ENCODE measurements around the gene SPTB.

Gene SPTB

DNA sequence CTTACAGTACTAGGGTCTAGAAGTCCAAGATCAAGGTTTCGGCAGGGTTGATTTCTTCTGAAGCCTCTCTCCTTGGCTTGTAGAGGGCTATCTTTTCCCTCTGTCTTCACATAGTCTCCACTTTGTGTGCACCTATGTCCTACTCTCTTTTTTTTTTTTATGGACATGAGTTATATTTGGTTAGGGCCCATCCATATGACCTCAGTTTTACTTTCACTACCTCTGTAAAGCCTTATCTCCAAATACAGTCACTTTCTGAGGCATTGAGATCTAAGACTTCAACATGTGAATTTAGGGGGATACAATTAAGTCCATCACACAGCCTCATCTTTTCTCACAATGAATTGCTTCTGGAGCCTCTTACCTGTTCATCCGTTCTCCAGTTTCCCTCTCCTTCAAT, 5.9 kb upstream of the SPTB start:
- DNase-seq (ENCODE audit: low spot score) = no peak

DNA sequence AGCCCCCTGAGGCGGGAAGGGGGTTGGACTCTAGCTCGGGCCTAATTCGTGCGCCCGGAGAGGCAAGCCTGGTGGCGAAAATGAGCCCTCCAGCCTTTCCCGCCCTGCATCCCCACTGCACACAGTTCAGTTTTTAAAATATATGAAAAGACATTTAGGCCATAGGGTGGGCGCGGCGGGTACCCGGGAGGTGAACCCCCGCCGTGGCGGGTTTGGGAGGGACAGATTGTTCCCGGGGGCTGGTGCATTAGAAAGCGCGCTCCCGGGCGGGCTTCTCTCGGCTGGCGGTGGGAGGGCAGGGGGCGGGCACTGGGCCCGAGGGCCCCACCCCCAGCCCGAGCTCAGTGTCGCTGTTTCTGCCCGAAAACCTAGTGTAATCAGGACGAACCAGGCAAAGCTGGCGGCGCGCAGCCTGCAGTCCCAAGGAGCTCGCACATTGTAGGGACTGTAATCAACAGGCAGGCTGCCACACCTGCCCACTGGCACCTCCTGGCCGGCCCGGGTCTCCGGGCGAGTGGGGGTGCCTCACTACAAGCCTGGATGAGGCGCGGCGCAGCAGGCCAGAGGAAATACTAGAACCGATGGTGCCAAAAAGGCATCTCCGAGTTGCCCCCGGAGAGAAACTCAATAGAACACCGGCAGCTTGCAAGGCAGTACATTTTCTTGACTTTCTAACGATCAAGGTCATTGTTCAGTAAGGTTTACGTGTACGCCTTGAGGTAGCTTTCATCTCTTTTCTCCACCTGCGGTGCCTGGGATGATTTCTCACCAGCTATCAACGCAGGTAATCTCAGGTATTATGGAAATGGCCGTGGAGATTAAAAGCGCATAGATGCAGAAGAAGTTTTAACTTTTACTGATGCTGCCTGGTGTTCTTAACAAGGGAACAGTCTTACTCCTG, 764 bp upstream of the SPTB start:
- peak; percentile 43 for DNase-seq (ENCODE audit: low spot score)

DNA sequence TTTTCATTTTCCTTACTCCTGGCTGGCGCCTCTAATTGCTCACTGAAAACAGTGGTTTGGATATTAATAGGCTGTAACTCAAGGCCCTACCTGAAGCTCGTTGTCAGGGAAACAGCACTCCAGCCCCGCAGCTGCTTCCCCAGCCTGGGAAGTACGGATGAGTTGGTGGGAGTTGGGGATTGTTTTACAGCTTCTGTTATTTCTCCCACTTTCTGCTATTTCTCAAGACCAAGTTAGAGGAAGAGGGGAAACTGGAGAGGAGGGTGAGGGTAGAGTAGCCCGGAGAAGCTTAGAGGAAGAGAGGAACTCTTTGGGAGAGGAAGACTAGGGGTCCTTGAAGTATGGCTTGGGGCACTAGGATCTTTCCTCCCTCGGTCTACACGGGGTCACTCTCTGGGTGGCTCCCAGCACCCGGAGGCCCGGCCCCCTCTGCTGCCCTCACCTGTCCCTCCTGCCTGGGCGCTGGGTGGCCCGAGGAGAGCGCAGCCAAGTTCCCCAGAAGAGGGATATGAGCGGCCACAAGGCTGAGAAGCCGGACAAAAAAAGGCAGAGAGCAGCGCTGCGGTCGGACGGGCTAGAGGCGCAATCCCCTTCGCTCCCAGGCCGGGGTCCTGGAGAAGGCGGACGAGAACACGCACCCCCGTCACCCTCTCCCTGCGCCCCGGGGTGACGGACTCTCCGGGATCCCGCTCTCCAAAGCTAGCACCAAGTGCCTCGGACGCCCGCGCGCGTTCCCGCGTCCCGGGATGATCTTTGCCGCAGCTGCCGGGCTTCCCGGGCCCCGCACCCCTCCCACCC, 671 bp downstream of the SPTB start:
- no peak for DNase-seq (ENCODE audit: low spot score)

DNA sequence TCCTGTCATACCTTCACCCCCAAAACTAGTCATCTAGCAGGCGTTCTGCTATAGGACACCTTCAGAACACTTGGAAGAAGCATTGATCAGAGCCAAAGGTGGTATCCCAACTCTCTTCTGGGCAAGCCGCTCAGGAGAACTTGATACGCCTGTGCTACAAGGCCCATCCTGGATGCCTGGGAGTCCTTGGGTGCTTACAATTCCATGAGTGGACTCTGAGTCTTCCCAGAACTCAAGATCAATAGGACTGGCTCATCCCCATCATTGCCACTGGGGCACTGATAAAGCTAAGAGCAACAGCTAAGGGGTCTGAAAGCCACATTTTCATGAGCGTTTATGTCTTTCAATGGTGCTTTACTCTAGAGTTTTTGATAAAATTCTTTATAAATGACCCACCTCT, 1.9 kb downstream of the SPTB start:
- no peak for DNase-seq (ENCODE audit: low spot score)

DNA sequence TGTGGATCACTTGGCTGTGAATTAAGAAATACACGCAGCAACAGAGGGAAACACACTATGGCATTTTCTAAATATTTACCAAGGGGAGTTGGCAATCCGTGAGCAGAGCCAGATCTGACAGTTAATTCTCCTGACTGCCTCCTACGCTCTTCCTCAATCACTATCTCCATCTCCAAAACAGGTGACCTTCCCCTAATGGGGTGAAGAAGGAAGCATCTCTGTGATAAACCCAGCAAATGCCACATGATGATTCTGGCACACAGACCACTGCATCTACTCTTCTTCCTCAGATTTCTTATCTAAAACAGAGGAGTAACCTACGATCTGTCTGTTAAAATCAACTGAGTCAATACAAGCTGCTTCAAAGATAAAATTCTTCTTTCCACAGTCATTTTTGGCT, 4.4 kb downstream of the SPTB start:
- DNase-seq (ENCODE audit: low spot score) = no peak

- DNase-seq (ENCODE audit: low spot score) = no peak
These were observed 6.0 kb downstream of the SPTB start for GRCh38 chr14:64873506-64874219.

DNA sequence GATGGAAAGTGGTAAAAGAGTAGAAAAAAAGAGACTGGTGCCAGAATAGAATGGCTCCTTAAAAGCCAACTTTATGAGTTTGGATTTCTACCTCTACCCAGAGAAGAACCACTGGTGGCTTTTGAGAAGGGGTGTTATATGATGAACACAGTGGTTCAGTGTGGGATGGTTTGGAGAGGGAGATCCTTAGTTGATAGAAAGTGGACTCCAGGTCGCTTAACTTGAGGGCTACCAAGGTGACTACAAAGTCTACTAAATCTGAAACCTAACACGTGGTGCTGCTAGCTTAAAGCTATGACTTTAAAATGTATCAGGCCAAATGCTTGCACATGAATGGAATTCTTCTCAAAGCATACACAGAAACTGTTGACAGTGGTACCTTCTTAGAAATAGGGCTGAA, 8.4 kb downstream of the SPTB start:
- no peak for DNase-seq (ENCODE audit: low spot score)

- no peak for DNase-seq (ENCODE audit: low spot score)
These were observed 9.5 kb downstream of the SPTB start for GRCh38 chr14:64870160-64870559.

- no peak for DNase-seq (ENCODE audit: low spot score)
These were observed 10.9 kb downstream of the SPTB start for GRCh38 chr14:64868841-64869240.

DNA sequence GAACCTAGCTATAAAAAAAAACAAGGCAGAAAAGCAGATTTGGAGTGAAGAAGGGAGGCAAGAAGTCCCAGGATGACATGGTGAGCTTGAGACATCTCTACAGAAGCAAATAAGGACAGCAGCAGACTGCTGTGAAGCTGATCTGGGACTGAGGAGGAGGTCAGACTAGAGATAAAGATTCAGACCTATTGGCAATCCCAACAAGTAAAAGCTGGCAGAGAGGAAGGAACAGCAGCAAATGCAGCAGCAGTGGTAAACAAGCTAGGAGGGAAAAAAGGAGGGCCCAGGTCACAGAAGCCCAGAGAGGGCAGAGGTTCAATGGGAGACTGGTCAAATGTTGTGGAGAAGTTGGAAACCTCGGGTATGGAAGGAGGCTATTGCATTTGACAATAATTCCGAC, 11.3 kb downstream of the SPTB start:
- DNase-seq (ENCODE audit: low spot score) = no peak

DNA sequence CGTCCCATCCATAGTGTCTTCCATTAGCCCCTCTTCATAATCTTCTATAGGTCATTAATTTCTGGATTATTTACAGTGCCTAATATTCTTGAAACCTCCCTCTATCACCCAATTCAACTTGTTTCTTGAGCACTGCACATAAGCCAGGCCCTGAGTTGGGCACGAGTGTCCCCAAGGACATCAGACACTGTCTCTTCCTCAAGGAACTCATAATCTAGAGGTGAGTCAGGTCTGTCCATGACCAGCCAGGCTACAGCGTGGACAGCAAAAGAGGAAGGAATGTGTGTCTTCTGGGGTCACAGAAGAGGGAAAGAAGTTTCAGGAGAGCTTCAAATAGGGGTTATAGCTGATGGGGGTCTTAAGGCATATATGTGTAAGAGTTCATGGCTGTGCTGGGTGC, 12.5 kb downstream of the SPTB start:
- no peak for DNase-seq (ENCODE audit: low spot score)

GRCh38 chr14:64865992-64866391, 13.7 kb downstream of the SPTB start:
- DNase-seq (ENCODE audit: low spot score) = no peak

DNA sequence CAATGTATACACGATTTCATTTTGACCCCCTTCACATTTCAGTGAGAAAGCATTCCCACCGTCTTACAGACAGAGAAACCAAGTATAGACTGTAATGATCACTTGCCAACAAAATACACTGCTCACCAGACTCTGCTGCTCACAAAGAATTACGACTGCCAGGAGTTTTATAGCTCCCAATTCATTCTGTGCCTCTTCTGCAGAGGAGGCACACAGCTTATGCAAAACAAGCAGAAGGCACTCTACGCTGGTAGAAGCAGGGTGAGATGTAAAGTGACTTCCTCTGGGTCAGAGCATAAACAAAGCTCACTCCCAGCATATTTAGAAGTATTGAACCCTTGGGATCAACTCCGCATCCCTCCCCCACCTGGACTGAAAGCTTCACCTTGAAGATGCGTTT, 14.6 kb downstream of the SPTB start:
- no peak for DNase-seq (ENCODE audit: low spot score)

GRCh38 chr14:64864258-64864657, 15.4 kb downstream of the SPTB start:
- DNase-seq (ENCODE audit: low spot score) = no peak

DNA sequence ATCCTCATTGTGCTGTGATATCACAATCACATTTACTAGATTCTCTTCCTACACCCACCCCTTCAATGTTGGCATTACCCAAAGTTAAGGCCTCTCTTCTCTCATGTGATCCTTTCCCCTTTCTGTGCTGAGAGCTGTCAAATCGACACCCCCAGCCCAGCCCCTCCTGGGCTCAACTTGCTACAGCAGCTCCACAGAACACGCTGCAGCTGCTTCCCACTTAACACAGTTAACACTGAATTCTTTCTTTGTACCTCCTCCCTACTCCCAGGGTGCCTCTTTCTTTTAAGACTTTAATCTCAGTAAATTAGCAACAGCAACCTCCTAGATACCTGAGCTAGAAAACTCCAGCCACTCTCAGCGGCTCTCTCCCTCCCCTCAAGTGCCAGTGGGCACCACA, 17.8 kb downstream of the SPTB start:
- no peak for DNase-seq (ENCODE audit: low spot score)

GRCh38 chr14:64860039-64860438, 19.7 kb downstream of the SPTB start:
- no peak for DNase-seq (ENCODE audit: low spot score)

DNA sequence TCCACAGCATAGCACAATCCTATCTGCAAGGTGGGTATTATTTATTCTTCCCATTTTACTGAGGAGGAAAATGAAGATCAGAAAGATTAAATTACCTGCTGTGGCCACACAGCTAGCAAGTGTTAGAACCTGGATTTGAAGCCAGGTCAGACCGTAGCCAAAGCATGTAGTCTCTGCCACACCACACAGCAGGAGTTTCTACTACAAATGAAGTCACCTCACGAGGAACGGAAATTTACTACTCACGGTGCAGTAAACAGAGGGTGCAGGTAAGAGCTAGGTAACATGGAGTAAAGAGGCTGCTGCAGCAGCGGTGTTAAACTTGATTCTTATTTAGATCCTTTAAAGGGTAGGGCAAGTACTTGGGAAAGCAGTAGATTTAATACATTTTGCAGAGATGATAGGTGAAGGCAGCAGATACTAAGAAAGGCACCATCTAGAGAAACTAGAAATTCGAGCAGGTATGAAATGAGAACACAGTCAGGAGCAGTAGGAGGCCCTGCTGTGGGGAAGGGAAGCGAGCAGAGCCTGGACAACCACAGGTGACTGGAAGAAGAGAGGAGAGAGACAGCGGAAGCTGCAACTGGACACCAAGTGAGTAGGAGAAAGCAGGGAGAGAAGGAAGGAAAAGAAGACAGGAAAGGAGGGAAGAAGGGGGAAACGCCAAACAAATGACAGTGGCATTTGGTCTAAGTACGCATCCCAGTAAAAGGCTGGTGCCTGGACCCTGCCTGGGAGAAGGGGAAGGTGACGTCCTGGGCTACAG, 21.5 kb downstream of the SPTB start:
- DNase-seq (ENCODE audit: low spot score) = no peak

DNA sequence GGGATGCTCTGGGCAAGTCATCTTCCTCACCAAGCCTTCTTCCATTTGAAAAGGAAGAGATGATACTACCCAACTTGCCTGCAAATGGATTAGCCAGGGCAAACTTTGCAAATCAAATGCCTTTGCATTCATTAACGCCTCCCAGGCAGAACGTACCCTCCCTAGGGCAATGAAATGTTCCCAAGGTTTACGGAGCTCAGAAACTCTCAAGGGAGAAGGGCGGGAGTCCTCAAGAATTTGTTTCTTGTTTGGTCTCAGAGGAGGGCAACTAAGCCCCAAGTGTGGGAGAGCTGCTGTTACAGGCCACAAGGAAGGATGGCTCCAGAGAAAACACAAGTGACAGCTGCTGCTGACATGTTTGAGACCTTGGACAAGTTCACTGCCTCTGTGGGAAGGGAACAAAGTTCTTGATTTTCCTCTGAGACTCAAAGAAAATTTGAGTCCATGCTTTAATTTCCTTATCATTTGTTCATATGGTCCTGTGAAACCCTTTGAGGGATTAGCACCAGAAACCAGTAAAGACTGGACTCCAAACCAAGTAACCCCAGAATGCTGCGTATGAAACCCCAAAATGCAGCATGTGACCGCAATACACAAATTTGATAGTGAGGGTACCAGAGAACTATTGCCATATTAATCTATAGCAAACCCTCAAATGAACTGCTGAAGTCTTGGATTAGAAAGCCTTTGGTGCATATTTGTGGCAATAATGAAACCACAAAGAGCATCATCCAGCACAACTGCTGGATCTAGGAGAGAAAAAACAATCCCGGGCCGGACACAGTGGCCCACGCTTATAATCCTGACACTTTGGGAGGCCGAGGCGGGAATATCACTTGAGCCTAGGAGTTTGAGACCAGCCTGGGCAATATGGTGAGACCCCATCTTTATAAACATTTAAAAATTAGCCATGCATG, 22.9 kb downstream of the SPTB start:
- DNase-seq (ENCODE audit: low spot score) = no peak

- DNase-seq (ENCODE audit: low spot score) = no peak
These were observed 23.8 kb downstream of the SPTB start for GRCh38 chr14:64855721-64856528.
